PC-3 (cell line): ENCODE data around the gene SPTLC2. TPM values are rescaled to one million over a fixed set of nuclear protein-coding genes. Genes with fewer than 3 reads are reported as not detected.
A peak's percentile ranks its signal among the peaks of the same experiment; 100 is the strongest.

Source experiments
- ATAC-seq: fragments of 200-7000 bp; cut with Tn5 transposase; 2 replicates; pipeline ENCODE4 v1.9.1; 2020; ENCODE audit warnings: mild to moderate bottlenecking, moderate library complexity
- BruUV-seq: library from RNA; stranded (reverse); fragments of 400-500 nt; replicated peaks from 2 replicates; lab custom pipeline; 2021; lab: Mats Ljungman, UMichigan
- CTCF ChIA-PET: fragments of 300-600 bp; sonication (Branson Sonifier 250); formaldehyde crosslinking; loops from one replicate; lab custom pipeline; 2022; ENCODE audit warnings: antibody characterized with exemption; lab: Charles Lee
- POLR2A ChIA-PET: fragments of 300-600 bp; sonication (Branson Sonifier 250); formaldehyde crosslinking; loops from one replicate; lab custom pipeline; 2022; ENCODE audit warnings: antibody characterized with exemption; ENCODE audit not compliant: unreplicated experiment; lab: Charles Lee
- DNase-seq: peaks from one replicate; pipeline ENCODE4 v3.0.0-alpha.2; 2015
- H2AFZ ChIP-seq: fragments of 300-600 bp; sonication (generic); 2 replicates; pipeline ENCODE4 v1.6.0; 2016; ENCODE audit warnings: antibody characterized with exemption, low read length
- H3F3A ChIP-seq: fragments of 300-600 bp; sonication (generic); one replicate; pipeline ENCODE4 v1.6.0; 2017; ENCODE audit warnings: antibody characterized with exemption, low read length, control low read depth, mild to moderate bottlenecking; ENCODE audit not compliant: unreplicated experiment
- H3K27ac ChIP-seq: fragments of 300-600 bp; sonication (generic); 2 replicates; pipeline ENCODE4 v1.5.1; 2016; ENCODE audit warnings: mild to moderate bottlenecking, low read length
- H3K27me3 ChIP-seq: fragments of 300-600 bp; sonication (generic); 2 replicates; pipeline ENCODE4 v1.6.1; 2016; ENCODE audit warnings: low read length, mixed read lengths
- H3K36me3 ChIP-seq: fragments of 300-600 bp; sonication (generic); 2 replicates; pipeline ENCODE4 v1.6.1; 2016; ENCODE audit warnings: low read depth, mixed run types, low read length, mixed read lengths
- H3K4me1 ChIP-seq: fragments of 300-600 bp; sonication (generic); 2 replicates; pipeline ENCODE4 v1.5.1; 2016; ENCODE audit warnings: low read length; ENCODE audit not compliant: insufficient read depth
- H3K4me2 ChIP-seq: fragments of 300-600 bp; sonication (generic); 2 replicates; pipeline ENCODE4 v1.6.0; 2016; ENCODE audit warnings: low read length
- H3K4me3 ChIP-seq: fragments of 300-600 bp; sonication (generic); 2 replicates; pipeline ENCODE4 v1.5.1; 2016; ENCODE audit warnings: mild to moderate bottlenecking, low read length, mixed read lengths
- H3K79me2 ChIP-seq: fragments of 300-600 bp; sonication (generic); 2 replicates; pipeline ENCODE4 v1.6.1; 2017; ENCODE audit warnings: low read length, mixed read lengths
- H3K9ac ChIP-seq: fragments of 300-600 bp; sonication (generic); 2 replicates; pipeline ENCODE4 v1.6.0; 2016; ENCODE audit warnings: mild to moderate bottlenecking, low read length
- H3K9me2 ChIP-seq: fragments of 300-600 bp; sonication (generic); replicated peaks from 2 replicates; pipeline ENCODE4 v1.6.1; 2016; ENCODE audit warnings: mixed run types, low read length, mixed read lengths
- H3K9me3 ChIP-seq: fragments of 300-600 bp; sonication (generic); 2 replicates; pipeline ENCODE4 v1.6.1; 2016; ENCODE audit warnings: low read length, mixed read lengths
- H4K20me1 ChIP-seq: fragments of 300-600 bp; sonication (generic); 2 replicates; pipeline ENCODE4 v1.6.1; 2016; ENCODE audit warnings: low read length, mixed read lengths
- CTCF ChIP-seq: fragments of 300-600 bp; sonication (generic); conservative IDR thresholded peaks from 2 replicates; pipeline ENCODE4 v1.5.1; 2017; ENCODE audit warnings: antibody characterized with exemption, low read depth, mild to moderate bottlenecking, low read length
- EZH2 ChIP-seq: fragments of 300-600 bp; sonication (generic); IDR thresholded peaks from one replicate; pipeline ENCODE4 v1.6.1; 2017; ENCODE audit warnings: antibody characterized with exemption, mild to moderate bottlenecking, low read length; ENCODE audit not compliant: unreplicated experiment
- EZH2phosphoT487 ChIP-seq: fragments of 300-600 bp; sonication (generic); IDR thresholded peaks from 2 replicates; pipeline ENCODE4 v1.6.1; 2018; ENCODE audit warnings: mild to moderate bottlenecking, antibody characterized with exemption, low read length, borderline replicate concordance
- intact Hi-C: fragments of 100-400 bp; cut with micrococcal nuclease; formaldehyde crosslinking; loops from 2 replicates; pipeline ENCODE4 v1.9.0; 2023
- total RNA-seq: library from RNA; depleted of rRNA; stranded (reverse); fragments of >200 nt; gene quantifications from 2 replicates; pipeline ENCODE4 v1.2.3, GENCODE V29; 2014

The SPTLC2 gene
- total RNA-seq, 1 experiment from 2014 or later: 27.6 TPM

GRCh38 chr14:77565289-77565993, 51.0 kb downstream of the SPTLC2 start:
- Histone ChIP-seq H3K4me3 (no peak overlapping the region), H3K9me3 (no peaks in the 10 kb centered on the region), H3F3A (no peaks in the 10 kb centered on the region), H3K27me3 (no peaks in the 10 kb centered on the region), H3K27ac (no peak overlapping the region), H3K4me1 (peaks cover 11% of the 10 kb centered on the region), H3K79me2 (peaks cover 12% of the 10 kb centered on the region; the same call in 1 of the 2 replicates), H3K9ac (no peak overlapping the region), H4K20me1 (peaks cover 8% of the 10 kb centered on the region; the same call in 1 of the 2 replicates), H3K36me3 (peaks cover 43% of the 10 kb centered on the region), H3K9me2 (no peaks in the 10 kb centered on the region), H3K4me2 (no peak overlapping the region), H2AFZ (no peak overlapping the region)
- ChIA-PET POLR2A (interaction anchor here (0.6 kb wide), 1 partner anchor 188 kb away, joined by 27 read pairs; the partner anchor contains the start of gene SAMD15), CTCF (no interaction called here)
- no peak for TF ChIP-seq EZH2
- no TSS peak for BruUV-seq
- intact Hi-C loops: no loop called here
- ATAC-seq: no peak
- DNase-seq: no peak

GRCh38 chr14:77562681-77563080, 53.8 kb downstream of the SPTLC2 start:
- Histone ChIP-seq H2AFZ (no peak overlapping the region), H3K4me2 (no peak overlapping the region), H3F3A (no peaks in the 10 kb centered on the region), H3K27ac (peak overlapping the region; percentile 41), H3K79me2 (peaks cover 12% of the 10 kb centered on the region; the same call in 1 of the 2 replicates), H3K4me1 (peaks cover 11% of the 10 kb centered on the region), H3K4me3 (no peak overlapping the region), H3K9me2 (no peaks in the 10 kb centered on the region), H3K9me3 (no peaks in the 10 kb centered on the region), H3K9ac (no peak overlapping the region), H3K27me3 (no peaks in the 10 kb centered on the region), H4K20me1 (peaks cover 8% of the 10 kb centered on the region; the same call in 1 of the 2 replicates), H3K36me3 (peaks cover 37% of the 10 kb centered on the region)
- DNase-seq: peak; percentile 59
- TF ChIP-seq EZH2: no peak
- TF ChIP-seq EZH2phosphoT487: no peak
- no peak for TF ChIP-seq CTCF
- no TSS peak for BruUV-seq
- ATAC-seq: peak; percentile 93
- CTCF ChIA-PET: no interaction called here
- POLR2A ChIA-PET: interaction anchor here (0.6 to 1.0 kb wide), 2 partner anchors 30 to 50 kb away, joined by 7 read pairs; no protein-coding TSS in a partner anchor
- intact Hi-C loops: loop anchor here (1.0 kb wide), 2 partner anchors 31 to 50 kb away; no protein-coding TSS in a partner anchor

GRCh38 chr14:77561881-77562280, 54.6 kb downstream of the SPTLC2 start:
- peak; percentile 52 for ATAC-seq
- H3F3A ChIP-seq: no peaks in the 10 kb centered on the region
- CTCF ChIA-PET: interaction anchor here (0.5 kb wide), 1 partner anchor 156 kb away, joined by 5 read pairs; no protein-coding TSS in a partner anchor
- BruUV-seq: no TSS peak
- H3K27me3 ChIP-seq: no peaks in the 10 kb centered on the region
- POLR2A ChIA-PET: no interaction called here
- H4K20me1 ChIP-seq: peaks cover 8% of the 10 kb centered on the region; the same call in 1 of the 2 replicates
- H2AFZ ChIP-seq: no peak overlapping the region
- TF ChIP-seq EZH2: no peak
- no peak for TF ChIP-seq CTCF
- no peak for TF ChIP-seq EZH2phosphoT487
- peaks cover 12% of the 10 kb centered on the region; the same call in 1 of the 2 replicates for H3K79me2 ChIP-seq
- H3K9me3 ChIP-seq: no peaks in the 10 kb centered on the region
- H3K27ac ChIP-seq: peak overlapping the region; percentile 26; the same call in 1 of the 2 replicates
- H3K4me2 ChIP-seq: no peak overlapping the region
- H3K4me3 ChIP-seq: no peak overlapping the region
- H3K9me2 ChIP-seq: no peaks in the 10 kb centered on the region
- intact Hi-C loops: loop anchor here (1.0 kb wide), 2 partner anchors 31 to 50 kb away; no protein-coding TSS in a partner anchor
- DNase-seq: no peak
- H3K4me1 ChIP-seq: peaks cover 11% of the 10 kb centered on the region
- H3K9ac ChIP-seq: no peak overlapping the region
- peaks cover 38% of the 10 kb centered on the region for H3K36me3 ChIP-seq
